Nucleus accumbens (tissue), 56 donors: ENCODE data around the gene WDR62.

Source experiments
- DNase-seq, 56 donors: peaks; one replicate each; lab custom pipeline; 2025; lab: John Stamatoyannopoulos, UW

WDR62 gene

GRCh38 chr19:36073121-36073876 lies 18.6 kb downstream of the WDR62 start:
- no peak for DNase-seq

DNA sequence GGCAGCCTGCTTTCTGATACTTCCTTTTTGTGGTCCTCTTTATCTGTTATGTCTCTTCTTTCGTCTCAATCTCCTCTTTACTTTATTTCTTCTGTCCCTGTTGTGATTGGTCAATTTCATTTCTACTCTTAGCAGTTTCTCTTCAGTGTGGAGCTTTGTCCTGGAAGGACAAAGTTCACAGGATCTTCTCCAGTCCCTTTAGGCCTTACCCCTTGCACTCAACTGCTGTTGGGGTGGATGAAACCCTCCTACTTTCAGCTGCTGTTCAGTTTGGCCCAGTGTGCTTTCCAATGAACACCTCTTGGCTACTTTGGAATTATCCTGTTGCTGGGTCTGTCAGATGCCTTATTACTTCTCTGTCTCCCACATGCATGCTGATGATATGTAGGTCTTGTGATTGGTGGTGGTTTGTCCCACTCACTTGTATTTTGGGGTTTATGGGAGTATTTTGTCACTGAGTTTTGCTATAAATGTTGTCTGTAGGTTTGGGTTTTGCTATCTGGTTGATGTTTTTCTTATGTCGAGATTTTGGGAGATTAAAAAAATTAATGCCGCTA lies 24.8 kb downstream of the WDR62 start:
- no peak for DNase-seq

DNA sequence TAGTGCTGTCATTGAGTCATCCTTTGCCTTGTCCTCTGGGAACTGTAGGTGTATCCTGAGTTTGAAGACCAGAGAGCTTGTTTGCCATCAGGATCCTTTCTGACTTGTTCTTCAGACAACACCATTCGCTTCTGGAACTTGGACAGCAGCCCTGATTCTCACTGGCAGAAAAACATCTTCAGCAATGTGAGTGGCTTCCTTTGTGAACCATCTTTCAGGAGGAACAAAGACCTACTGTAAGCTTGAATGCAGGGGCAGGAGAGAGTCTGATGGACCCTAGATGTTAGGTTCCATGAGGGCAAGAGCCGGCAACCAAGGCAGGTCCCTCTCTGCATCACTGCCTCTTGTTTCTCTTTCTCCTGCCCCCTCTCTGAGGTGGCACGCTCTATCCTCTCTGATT lies 26.7 kb downstream of the WDR62 start:
- peak in 45 of 56 donors; percentile 1 to 86 (median 55) for DNase-seq

GRCh38 chr19:36081894-36082293 lies 27.2 kb downstream of the WDR62 start:
- no peak for DNase-seq

GRCh38 chr19:36082916-36083315 lies 28.2 kb downstream of the WDR62 start:
- DNase-seq, result no peak

- no peak for DNase-seq
Observed at GRCh38 chr19:36084231-36085009, 29.7 kb downstream of the WDR62 start.

GRCh38 chr19:36086326-36086725 lies 31.6 kb downstream of the WDR62 start:
- DNase-seq, result no peak

GRCh38 chr19:36089847-36090246 lies 35.1 kb downstream of the WDR62 start:
- DNase-seq, result no peak

GRCh38 chr19:36090910-36091695 lies 36.4 kb downstream of the WDR62 start:
- no peak for DNase-seq

GRCh38 chr19:36092566-36092965 lies 37.9 kb downstream of the WDR62 start:
- peak in 1 of 56 donors; percentile 14 for DNase-seq

DNA sequence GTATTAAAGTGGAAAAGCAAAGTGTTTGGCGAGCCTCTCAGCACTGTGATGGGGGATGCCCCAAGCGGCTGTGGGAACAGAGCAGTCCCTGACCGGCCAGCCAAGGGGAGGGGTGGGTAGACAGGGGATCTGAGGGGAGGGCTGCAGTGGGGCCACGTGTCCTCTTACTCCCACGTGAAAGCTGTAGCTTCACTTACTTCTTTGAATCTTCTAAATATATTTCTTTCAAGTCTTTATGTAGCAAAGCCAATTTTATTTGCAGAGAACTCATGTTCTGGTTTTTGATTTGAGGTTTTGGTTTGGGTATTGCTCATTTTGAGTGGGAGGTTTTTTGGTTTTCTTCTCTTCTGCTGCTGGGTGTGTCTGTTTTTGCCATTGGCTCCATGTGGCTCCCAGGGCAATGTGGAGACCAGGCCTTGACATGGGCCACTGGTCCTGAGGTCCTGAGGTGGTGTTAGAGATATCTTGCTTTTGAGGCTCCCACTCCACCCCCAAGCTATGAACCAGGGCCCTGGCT lies 38.5 kb downstream of the WDR62 start:
- peak in 2 of 56 donors; percentile 15 to 39 for DNase-seq

DNA sequence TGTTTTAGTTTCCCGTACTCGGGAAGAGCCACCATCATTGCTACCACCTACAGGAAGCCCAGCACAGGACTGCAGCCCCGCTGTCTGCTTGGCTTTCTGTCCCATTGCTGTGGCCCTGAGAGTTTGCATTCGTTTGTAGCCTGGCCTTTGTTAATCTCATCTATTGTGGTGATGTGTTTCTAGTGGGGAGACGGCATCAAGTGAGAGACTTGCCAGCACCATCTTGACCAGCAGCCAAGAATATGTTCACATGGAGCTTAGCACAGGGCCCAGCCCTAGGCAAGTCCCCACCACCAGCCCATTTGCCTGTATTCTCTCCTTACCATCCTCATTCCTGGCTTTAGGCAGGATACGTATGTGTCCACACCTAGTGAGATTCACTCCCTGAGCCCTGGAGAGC lies 39.0 kb downstream of the WDR62 start:
- DNase-seq, result peak in 34 of 56 donors; percentile 4 to 72 (median 32)

DNA sequence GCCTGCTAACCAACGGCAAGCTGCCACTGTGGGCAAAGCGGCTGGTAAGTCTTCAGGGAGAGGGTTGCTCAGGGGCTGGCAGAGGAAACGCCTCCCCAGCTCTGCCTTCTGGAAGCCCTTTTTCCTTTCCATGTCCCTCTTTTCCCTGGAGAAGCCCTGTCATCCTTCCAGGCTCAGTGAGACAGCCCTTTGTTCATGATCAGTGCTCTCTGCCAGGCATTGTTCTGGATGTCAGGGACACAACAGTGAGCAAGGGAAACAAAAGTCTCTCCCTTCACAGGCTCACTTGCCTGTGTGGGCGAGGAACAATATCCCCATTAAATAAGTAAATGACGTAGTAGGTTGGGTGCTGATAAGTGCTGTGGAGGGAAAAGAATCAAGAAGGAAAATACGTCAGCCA lies 42.3 kb downstream of the WDR62 start:
- DNase-seq, result peak in 53 of 56 donors; percentile 22 to 92 (median 79)

DNA sequence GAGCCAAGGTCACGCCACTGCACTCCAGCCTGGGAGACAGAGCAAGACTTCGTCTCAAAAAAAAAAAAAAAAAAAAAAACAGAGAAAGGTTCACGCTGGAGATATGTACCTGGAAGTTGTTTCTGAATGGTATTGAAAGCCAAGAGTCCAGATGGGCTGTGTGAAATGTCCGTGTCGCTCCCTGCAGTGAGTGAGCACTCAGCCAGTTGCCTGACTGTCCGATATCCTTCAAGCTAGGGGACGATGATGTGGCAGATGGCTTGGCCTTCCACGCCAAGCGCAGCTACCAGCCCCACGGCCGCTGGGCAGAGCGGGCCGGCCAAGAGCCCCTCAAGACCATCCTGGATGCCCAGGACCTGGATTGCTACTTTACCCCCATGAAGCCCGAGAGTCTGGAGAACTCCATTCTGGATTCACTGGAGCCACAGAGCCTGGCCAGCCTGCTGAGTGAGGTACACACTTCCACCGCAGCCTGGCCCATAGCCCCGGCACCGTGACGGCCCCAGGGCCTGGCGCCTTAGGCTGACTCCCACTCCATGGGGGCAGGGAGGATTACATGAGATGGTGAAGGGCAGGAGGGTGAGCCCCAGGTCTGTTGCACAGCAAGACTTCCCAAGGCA lies 44.6 kb downstream of the WDR62 start:
- no peak for DNase-seq

DNA sequence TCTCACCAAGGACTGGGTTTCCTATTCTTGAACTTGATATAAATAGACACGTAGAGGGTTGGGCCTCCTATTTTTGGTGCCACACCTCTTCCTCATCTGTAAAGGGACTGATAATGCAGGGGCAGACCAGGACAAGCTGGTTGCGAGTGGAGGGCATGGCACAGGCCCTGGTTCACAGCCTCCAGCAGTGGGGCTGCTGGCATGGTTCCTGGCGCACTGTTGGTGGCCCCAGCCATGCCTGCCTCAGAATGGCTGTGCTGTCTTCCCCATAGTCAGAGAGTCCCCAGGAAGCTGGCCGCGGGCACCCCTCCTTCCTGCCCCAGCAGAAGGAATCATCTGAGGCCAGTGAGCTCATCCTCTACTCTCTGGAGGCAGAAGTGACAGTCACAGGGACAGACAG lies 45.8 kb downstream of the WDR62 start:
- DNase-seq, result peak in 5 of 56 donors; percentile 7 to 38 (median 10)

DNA sequence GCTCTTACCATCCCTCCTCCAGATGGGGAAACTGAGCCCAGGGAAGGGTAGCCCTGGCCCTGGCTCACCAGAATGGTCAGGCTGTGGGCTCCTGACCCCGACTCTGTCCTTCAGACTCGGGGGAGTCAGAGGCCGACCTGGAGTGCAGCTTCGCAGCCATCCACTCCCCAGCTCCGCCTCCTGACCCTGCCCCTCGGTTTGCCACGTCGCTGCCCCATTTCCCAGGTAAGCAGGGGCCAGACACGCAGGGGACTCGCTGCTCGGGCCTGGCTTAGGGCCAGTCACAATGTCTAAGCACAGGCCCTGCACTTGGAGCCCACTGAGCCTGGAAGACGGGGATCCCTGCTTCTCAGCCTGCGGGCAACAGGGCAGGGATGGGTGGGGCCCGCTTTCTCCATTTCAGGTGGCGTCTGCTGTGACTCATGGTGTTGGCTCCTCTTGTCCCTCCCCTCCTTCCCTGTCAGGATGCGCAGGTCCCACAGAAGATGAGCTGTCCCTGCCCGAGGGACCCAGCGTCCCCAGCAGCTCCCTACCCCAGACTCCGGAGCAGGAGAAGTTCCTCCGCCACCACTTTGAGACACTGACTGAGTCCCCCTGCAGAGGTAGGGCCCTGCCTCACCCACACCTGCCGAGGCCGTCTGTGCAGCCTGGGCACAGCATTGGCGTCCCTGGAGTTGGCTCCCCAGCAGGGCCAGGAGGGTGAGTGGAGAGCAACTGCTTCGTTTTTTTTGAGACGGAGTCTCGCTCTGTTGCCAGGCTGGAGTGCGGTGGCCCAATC lies 47.0 kb downstream of the WDR62 start:
- no peak for DNase-seq

DNA sequence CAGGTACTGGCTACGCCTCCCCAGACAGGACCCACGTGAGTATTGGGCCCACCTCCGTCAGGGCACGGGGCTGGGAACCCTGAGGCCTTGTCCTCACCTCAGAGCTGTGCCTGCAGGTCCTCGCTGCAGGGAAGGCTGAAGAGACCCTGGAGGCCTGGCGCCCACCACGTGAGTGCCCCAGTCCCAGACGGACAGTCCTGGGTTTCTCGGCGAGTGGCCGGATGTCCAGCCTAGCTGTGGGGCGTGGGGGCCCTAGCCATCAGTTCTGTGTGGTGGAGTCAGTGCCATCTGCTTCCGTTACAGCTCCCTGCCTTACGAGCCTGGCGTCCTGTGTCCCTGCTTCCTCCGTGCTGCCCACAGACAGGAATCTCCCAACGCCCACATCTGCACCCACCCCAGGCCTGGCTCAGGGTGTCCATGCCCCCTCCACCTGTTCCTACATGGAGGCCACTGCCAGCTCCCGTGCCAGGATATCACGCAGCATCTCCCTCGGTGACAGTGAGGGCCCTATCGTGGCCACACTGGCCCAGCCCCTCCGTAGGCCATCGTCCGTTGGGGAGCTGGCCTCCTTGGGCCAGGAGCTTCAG lies 48.4 kb downstream of the WDR62 start:
- DNase-seq, result no peak

DNA sequence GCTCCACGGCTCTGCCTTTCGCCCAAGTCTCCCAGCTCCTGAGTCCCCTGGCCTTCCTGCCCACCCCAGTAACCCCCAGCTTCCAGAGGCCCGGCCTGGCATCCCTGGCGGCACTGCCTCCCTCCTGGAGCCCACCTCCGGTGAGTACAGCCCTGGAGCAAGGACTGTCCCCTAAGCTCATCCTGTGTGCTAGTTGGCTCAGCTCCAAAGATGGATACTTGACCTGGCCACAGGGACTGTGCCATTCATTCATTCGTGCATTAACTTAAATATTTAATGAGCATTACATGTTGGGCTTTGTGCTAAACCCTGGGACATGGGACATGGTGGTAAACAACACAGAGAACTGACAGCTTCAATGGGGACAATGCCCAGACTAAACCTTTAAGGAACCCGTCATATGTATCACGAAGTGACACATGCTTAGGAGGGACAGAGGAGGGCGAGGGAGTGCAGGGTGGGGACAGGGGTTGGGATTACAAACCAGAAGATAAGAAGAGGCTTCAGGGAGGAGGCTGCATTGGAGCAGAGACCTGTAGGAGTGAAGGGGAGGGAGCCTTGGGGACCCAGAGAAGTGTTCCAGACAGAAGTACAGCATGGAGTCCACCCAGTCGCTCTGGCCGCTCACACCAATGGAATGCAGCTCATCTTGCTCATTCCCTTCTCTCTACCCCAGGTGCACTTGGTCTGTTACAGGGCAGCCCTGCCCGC lies 49.3 kb downstream of the WDR62 start:
- DNase-seq, result no peak
